Measurements from ENCODE around the gene LRRC8E. TPM values are rescaled to one million over a fixed set of nuclear protein-coding genes. Genes with fewer than 3 reads are reported as not detected.
"Not testable (repeated sequence)": the region's sequence is repeated elsewhere in the genome, so short reads cannot be mapped to it uniquely, and the experiment has no call there.

Gene LRRC8E
- total and polyA plus RNA-seq, 8 donors: 2.6 to 6.1 (median 4.7) TPM

GRCh38 chr19:7928741-7929701 lies 40.7 kb downstream of the LRRC8E start:
- intact Hi-C loops (cut with DNase I): loop anchor here in 1 of 3 donors (10.0 kb wide), 1 partner anchor 74 kb away; no protein-coding TSS in a partner anchor
- ATAC-seq (peak in 2 of 4 donors; percentile 5 to 10), FAIRE-seq (peak; percentile 93)

DNA sequence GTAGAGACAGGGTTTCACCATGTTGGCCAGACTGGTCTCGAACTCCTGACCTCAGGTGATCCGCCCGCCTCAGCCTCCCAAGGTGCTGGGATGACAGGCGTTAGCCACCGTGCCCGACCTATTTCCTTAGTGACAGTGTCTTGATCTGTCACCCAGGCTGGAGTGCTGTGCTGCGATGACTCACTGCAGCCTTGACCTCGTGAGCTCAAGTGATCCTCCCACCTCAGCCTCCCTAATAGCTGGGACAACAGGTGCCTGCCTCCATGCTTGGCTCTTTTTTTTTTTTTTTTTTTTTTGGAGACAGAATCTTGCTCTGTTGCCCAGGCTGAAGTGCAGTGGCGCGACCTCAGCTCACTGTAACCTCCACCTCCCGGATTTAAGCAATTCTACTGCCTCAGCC lies 41.7 kb downstream of the LRRC8E start:
- not testable (repeated sequence) for H3K27me3 ChIP-seq, FAIRE-seq, H3K9me3 ChIP-seq, H3K4me3 ChIP-seq, ATAC-seq
- Histone ChIP-seq H3K36me3 (peaks cover 0 to 42% (median 28%) of the 10 kb centered on the region in 3 donors), H3K27ac (peak overlapping the region in 1 of 4 donors; percentile 66), H3K4me1 (peaks cover 0 to 11% (median 4%) of the 10 kb centered on the region in 3 donors)
- intact Hi-C loops (cut with DNase I): loop anchor here in 1 of 3 donors (5.0 kb wide), 1 partner anchor 198 kb away; the partner anchor contains the start of gene CLEC4G
- WGBS, 2 donors: 89 to 93% methylated on average over 9 to 11 of the region's 11 CpGs
- DNase-seq: peak in 2 of 6 donors; percentile 3 to 13

More at GRCh38 chr19:7928741-7929701, 40.7 kb downstream of the LRRC8E start:
- Histone ChIP-seq H3K4me3 (no peak overlapping the region), H3K36me3 (peaks cover 0 to 35% (median 27%) of the 10 kb centered on the region in 3 donors), H3K27ac (peak overlapping the region in 3 of 4 donors; percentile 48 to 74 (median 66)), H3K9me3 (no peaks in the 10 kb centered on the region), H3K27me3 (no peaks in the 10 kb centered on the region), H3K4me1 (peaks cover 0 to 14% (median 9%) of the 10 kb centered on the region in 3 donors)
- WGBS, 2 donors: 66 to 75% methylated on average over 24 of the region's 24 CpGs
- DNase-seq: peak; percentile 31 to 85 (median 65)
- TF ChIP-seq CTCF (IDR thresholded peaks at IDR 0.05): peak in 1 of 4 donors; percentile 6

DNA sequence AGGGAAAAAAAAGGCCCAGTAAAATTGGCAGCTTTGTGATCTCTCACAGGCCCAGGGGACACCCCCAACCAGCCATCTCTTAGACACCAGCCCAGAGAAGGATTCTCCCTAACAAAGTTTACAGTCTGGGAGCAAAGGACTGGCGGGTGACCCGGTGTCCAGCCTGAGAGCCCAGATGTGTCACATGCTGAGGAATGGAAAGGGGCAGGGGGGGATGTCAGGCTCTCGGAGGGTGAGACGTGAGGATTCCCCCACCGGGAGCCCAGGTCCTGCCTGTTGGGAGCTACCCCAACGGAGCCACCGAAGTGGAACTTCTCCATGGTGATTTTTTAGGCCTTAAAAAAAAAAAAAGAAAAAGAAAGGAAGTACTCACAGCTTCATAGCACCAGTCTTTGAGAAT lies 42.5 kb downstream of the LRRC8E start:
- Histone ChIP-seq H3K27ac (no peak overlapping the region), H3K4me1 (peaks cover 0 to 6% (median 0%) of the 10 kb centered on the region in 3 donors), H3K4me3 (no peak overlapping the region), H3K36me3 (peaks cover 0 to 47% (median 35%) of the 10 kb centered on the region in 3 donors), H3K9me3 (no peaks in the 10 kb centered on the region), H3K27me3 (no peaks in the 10 kb centered on the region)
- no peak for FAIRE-seq
- DNase-seq: no peak
- intact Hi-C loops (cut with DNase I): loop anchor here in 1 of 3 donors (5.0 kb wide), 1 partner anchor 198 kb away; the partner anchor contains the start of gene CLEC4G
- TF ChIP-seq CTCF (IDR thresholded peaks at IDR 0.05): no peak
- WGBS, 2 donors: 85 to 93% methylated on average over 7 of the region's 7 CpGs
- no peak for ATAC-seq

GRCh38 chr19:7931221-7932061 lies 43.1 kb downstream of the LRRC8E start:
- Histone ChIP-seq H3K4me1 (peaks cover 0 to 5% (median 0%) of the 10 kb centered on the region in 3 donors), H3K36me3 (peaks cover 3 to 52% (median 35%) of the 10 kb centered on the region in 3 donors), H3K9me3 (no peaks in the 10 kb centered on the region), H3K27me3 (no peaks in the 10 kb centered on the region), H3K27ac (no peak overlapping the region), H3K4me3 (no peak overlapping the region)
- 94 to 96% methylated on average over 28 to 36 of the region's 36 CpGs for WGBS, 2 donors
- no peak for ATAC-seq
- FAIRE-seq: no peak
- no peak for TF ChIP-seq CTCF (IDR thresholded peaks at IDR 0.05)
- peak in 3 of 6 donors; percentile 8 to 75 (median 54) for DNase-seq
- intact Hi-C loops (cut with DNase I): loop anchor here in 1 of 3 donors (5.0 kb wide), 1 partner anchor 199 kb away; the partner anchor contains the start of gene CLEC4G

All from pancreas (tissue), 10 donors.